MM.1S (cell line): Measurements from ENCODE around the gene AKAP13.

Source experiments
- CTCF ChIP-seq: fragments of 300-600 bp; sonication (generic); IDR thresholded peaks from 2 replicates; pipeline ENCODE4 v1.5.1; 2016; ENCODE audit warnings: antibody characterized with exemption, low read length, mixed read lengths
- EZH2 ChIP-seq: fragments of 300-600 bp; sonication (generic); optimal IDR thresholded peaks from 2 replicates; pipeline ENCODE3; 2017; ENCODE audit warnings: low read depth, mild to moderate bottlenecking, antibody characterized with exemption, low read length, mixed read lengths
- EZH2phosphoT487 ChIP-seq: fragments of 300-600 bp; sonication (generic); IDR thresholded peaks from 2 replicates; pipeline ENCODE4 v1.6.1; 2018; ENCODE audit warnings: antibody characterized with exemption, low read length

GRCh38 chr15:85427286-85428028 is 47.1 kb downstream of the AKAP13 start:
- TF ChIP-seq CTCF, result no peak
- TF ChIP-seq EZH2phosphoT487, result no peak
- TF ChIP-seq EZH2, result no peak
